H1 (cell line): Measurements from ENCODE around the gene HBS1L. TPM values are rescaled to one million over a fixed set of nuclear protein-coding genes. Genes with fewer than 3 reads are reported as not detected.

Experiments
- CTCF ChIA-PET: fragments of 300-600 bp; sonication (Branson Sonifier 250); formaldehyde crosslinking; loops from one replicate; lab custom pipeline; 2021; ENCODE audit not compliant: partially characterized antibody; lab: Charles Lee
- POLR2A ChIA-PET: fragments of 300-600 bp; sonication (Branson Sonifier 250); formaldehyde crosslinking; loops from one replicate; lab custom pipeline; 2021; ENCODE audit warnings: inconsistent platforms; ENCODE audit not compliant: partially characterized antibody; lab: Charles Lee
- DNase-seq, 2 experiments: peaks; one replicate each; pipeline versions ENCODE4 v3.0.0 to v3.0.0-alpha.2; 2010 to 2022; ENCODE audit warnings: low spot score in 2 of 2, low read depth in 1 of 2, mixed read lengths in 1 of 2
- FAIRE-seq: peaks from 2 replicates; lab custom pipeline; 2011; peaks lifted over from hg19 to GRCh38; lab: Jason Lieb, UNC
- H2AFZ ChIP-seq: 2 replicates; pipeline ENCODE4 v1.8.1; 2012; ENCODE audit warnings: low read length, inconsistent platforms
- H2AK5ac ChIP-seq: 2 replicates; pipeline ENCODE4 v1.6.1; 2013; ENCODE audit warnings: low read depth, low read length
- H2BK120ac ChIP-seq: replicated peaks from 2 replicates; pipeline ENCODE3; 2013; ENCODE audit warnings: low read depth, low read length, inconsistent platforms
- H2BK12ac ChIP-seq: 2 replicates; pipeline ENCODE4 v1.6.1; 2013; ENCODE audit warnings: low read depth, low read length
- H2BK15ac ChIP-seq: 2 replicates; pipeline ENCODE4 v1.6.1; 2013; ENCODE audit warnings: low read length
- H2BK20ac ChIP-seq: 2 replicates; pipeline ENCODE4 v1.6.1; 2013; ENCODE audit warnings: low read length
- H2BK5ac ChIP-seq: 2 replicates; pipeline ENCODE4 v1.6.1; 2013; ENCODE audit warnings: low read depth, low read length
- H3K14ac ChIP-seq: 2 replicates; pipeline ENCODE4 v1.6.1; 2013; ENCODE audit warnings: inconsistent platforms; ENCODE audit not compliant: insufficient read length
- H3K18ac ChIP-seq: 2 replicates; pipeline ENCODE4 v1.6.1; 2013; ENCODE audit warnings: low read length; ENCODE audit errors: extremely low read depth
- H3K23ac ChIP-seq: 2 replicates; pipeline ENCODE4 v1.6.1; 2013; ENCODE audit warnings: inconsistent platforms; ENCODE audit not compliant: insufficient read length
- H3K23me2 ChIP-seq: 2 replicates; pipeline ENCODE4 v1.6.1; 2013; ENCODE audit warnings: low read depth, low read length
- H3K27ac ChIP-seq: 2 replicates; pipeline ENCODE4 v1.6.1; 2011; ENCODE audit warnings: low read depth, low read length, inconsistent platforms
- H3K27me3 ChIP-seq, 4 experiments: replicated peaks in 1 of 4; 1 replicate in 1 of 4; 2 replicates in 3 of 4; pipeline versions ENCODE4 v1.6.1 to v1.8.1; 2011 to 2013; ENCODE audit warnings: low read length in 3 of 4, mild to moderate bottlenecking in 3 of 4, inconsistent platforms in 2 of 4, mixed read lengths in 2 of 4, moderate library complexity in 1 of 4; ENCODE audit not compliant: control insufficient read depth in 3 of 4, insufficient read depth in 3 of 4; ENCODE audit errors: extremely low read depth in 1 of 4
- H3K36me3 ChIP-seq, 4 experiments: 2 replicates each; pipeline versions ENCODE4 v1.6.1 to v1.8.1; 2011 to 2013; ENCODE audit warnings: mild to moderate bottlenecking in 4 of 4, low read length in 3 of 4, moderate library complexity in 2 of 4, control low read depth in 1 of 4, inconsistent platforms in 1 of 4; ENCODE audit not compliant: insufficient read depth in 4 of 4, control insufficient read depth in 2 of 4
- H3K4ac ChIP-seq: replicated peaks from 2 replicates; pipeline ENCODE3; 2013; ENCODE audit warnings: low read length, low read depth, mixed read lengths, inconsistent platforms; ENCODE audit not compliant: insufficient read length
- H3K4me1 ChIP-seq, 4 experiments: replicated peaks in 1 of 4; 1 replicate in 1 of 4; 2 replicates in 3 of 4; pipeline versions ENCODE4 v1.6.1 to v1.8.1; 2011 to 2013; ENCODE audit warnings: low read length in 3 of 4, inconsistent platforms in 2 of 4, mixed read lengths in 1 of 4; ENCODE audit not compliant: insufficient read depth in 4 of 4, control insufficient read depth in 3 of 4
- H3K4me2 ChIP-seq, 2 experiments: 2 replicates each; pipeline versions ENCODE4 v1.6.1 to v1.8.1; 2011 to 2013; ENCODE audit warnings: low read depth in 2 of 2, low read length in 2 of 2, control low read depth in 1 of 2, inconsistent platforms in 1 of 2, mild to moderate bottlenecking in 1 of 2; ENCODE audit not compliant: insufficient read depth in 1 of 2
- H3K4me3 ChIP-seq, 4 experiments: fragments of 200-600, 300-600 bp in 1 of 4; sonication (generic), shearing (Covaris generic), sonication (Bioruptor Twin) in 1 of 4; 2 replicates each; pipeline versions ENCODE4 v1.5.1 to v1.8.1; 2011 to 2016; ENCODE audit warnings: low read length in 4 of 4, low read depth in 3 of 4, control low read depth in 2 of 4, inconsistent platforms in 2 of 4, mild to moderate bottlenecking in 2 of 4, mixed read lengths in 1 of 4, moderate library complexity in 1 of 4; ENCODE audit not compliant: insufficient read depth in 2 of 4; ENCODE audit errors: extremely low read depth in 1 of 4
- H3K56ac ChIP-seq: replicated peaks from 2 replicates; pipeline ENCODE3; 2013; ENCODE audit warnings: low read depth, mild to moderate bottlenecking, mixed read lengths, low read length, inconsistent platforms; ENCODE audit not compliant: insufficient read length
- H3K79me1 ChIP-seq: 2 replicates; pipeline ENCODE4 v1.6.1; 2013; ENCODE audit warnings: low read depth, low read length, control low read depth
- H3K79me2 ChIP-seq, 2 experiments: 2 replicates each; pipeline versions ENCODE4 v1.6.1 to v1.8.1; 2012 to 2013; ENCODE audit warnings: low read length in 2 of 2, mild to moderate bottlenecking in 2 of 2, inconsistent platforms in 1 of 2; ENCODE audit not compliant: insufficient read depth in 2 of 2, control insufficient read depth in 1 of 2
- H3K9ac ChIP-seq, 4 experiments: replicated peaks in 1 of 4; 1 replicate in 1 of 4; 2 replicates in 3 of 4; pipeline versions ENCODE4 v1.6.1 to v1.8.1; 2011 to 2013; ENCODE audit warnings: low read depth in 3 of 4, low read length in 3 of 4, control low read depth in 2 of 4, mild to moderate bottlenecking in 2 of 4, moderate library complexity in 2 of 4, inconsistent platforms in 1 of 4; ENCODE audit errors: extremely low read depth in 1 of 4
- H3K9me3 ChIP-seq, 2 experiments: 2 replicates each; pipeline versions ENCODE4 v1.6.1 to v1.8.1; 2012 to 2013; ENCODE audit warnings: mild to moderate bottlenecking in 2 of 2, moderate library complexity in 2 of 2, control low read depth in 1 of 2, inconsistent platforms in 1 of 2, low read depth in 1 of 2, low read length in 1 of 2, mixed read lengths in 1 of 2; ENCODE audit not compliant: insufficient read depth in 2 of 2
- H4K20me1 ChIP-seq, 2 experiments: replicated peaks in 1 of 2; 2 replicates each; pipeline versions ENCODE3 to v1.8.1; 2011 to 2013; ENCODE audit warnings: inconsistent platforms in 2 of 2, low read length in 2 of 2, mild to moderate bottlenecking in 1 of 2; ENCODE audit not compliant: insufficient read depth in 2 of 2, control insufficient read depth in 1 of 2
- H4K5ac ChIP-seq: 2 replicates; pipeline ENCODE4 v1.6.1; 2013; ENCODE audit warnings: low read length, low read depth, mixed read lengths, inconsistent platforms; ENCODE audit not compliant: insufficient read length
- H4K8ac ChIP-seq: 2 replicates; pipeline ENCODE4 v1.8.0; 2013; ENCODE audit warnings: mild to moderate bottlenecking, moderate library complexity, low read length, inconsistent platforms; ENCODE audit not compliant: insufficient read depth; ENCODE audit errors: extremely low read depth
- H4K91ac ChIP-seq: replicated peaks from 2 replicates; pipeline ENCODE3; 2013; ENCODE audit warnings: low read length, mixed read lengths, inconsistent platforms; ENCODE audit not compliant: insufficient read length
- CBX8 ChIP-seq: fragments of 300-800, 300-1000 bp; sonication (generic); IDR thresholded peaks from 2 replicates; pipeline ENCODE4 v1.7.1; 2016; ENCODE audit warnings: low read depth, low read length, borderline replicate concordance
- CEBPB ChIP-seq: IDR thresholded peaks from 2 replicates; pipeline ENCODE4 v1.6.1; 2012; ENCODE audit warnings: low read depth, low read length
- PHF8 ChIP-seq: fragments of 200-600 bp; sonication (generic); conservative IDR thresholded peaks from 2 replicates; pipeline ENCODE4 v1.7.1; 2012; ENCODE audit warnings: low read depth, mild to moderate bottlenecking, inconsistent platforms, low read length, moderate library complexity
- SIN3A ChIP-seq, 2 experiments: IDR thresholded peaks in 1 of 2; conservative IDR thresholded peaks in 1 of 2; 2 replicates each; pipeline ENCODE4 v1.6.1; 2011 to 2012; ENCODE audit warnings: low read length in 2 of 2, improper control_type of control experiment in 1 of 2, low read depth in 1 of 2, mild to moderate bottlenecking in 1 of 2
- SP1 ChIP-seq: IDR thresholded peaks from 2 replicates; pipeline ENCODE4 v1.6.1; 2011; ENCODE audit warnings: low read depth, low read length
- SUZ12 ChIP-seq: fragments of 200-600 bp; sonication (generic); IDR thresholded peaks from 2 replicates; pipeline ENCODE4 v1.6.1; 2012; ENCODE audit warnings: mild to moderate bottlenecking, inconsistent platforms, low read length, moderate library complexity, mixed read lengths
- ZNF274 ChIP-seq: IDR thresholded peaks from 2 replicates; pipeline ENCODE4 v1.7.0; 2012; ENCODE audit warnings: low read length, borderline replicate concordance; ENCODE audit errors: extremely low read depth
- WGBS, 2 experiments: shearing (Covaris generic) in 1 of 2; methylation state at CpG; one replicate each; pipeline versions ENCODE4 v1.1.6 to v1.1.7; 2013 to 2015; ENCODE audit warnings: low lambda C conversion rate in 2 of 2, mixed read lengths in 2 of 2, inconsistent platforms in 1 of 2, low coverage in 1 of 2, missing lambda C conversion rate in 1 of 2; ENCODE audit not compliant: insufficient replicate concordance in 2 of 2, insufficient coverage in 1 of 2, insufficient read length in 1 of 2; ENCODE audit errors: extremely low coverage in 1 of 2, missing lambda C conversion rate in 1 of 2; 5-methylcytosine and 5-hydroxymethylcytosine counted together
- polyA plus RNA-seq, 7 experiments: library from polyadenylated mRNA; depleted of rRNA in 3 of 7; stranded (reverse) in 5 of 7; unstranded in 2 of 7; fragments of >200 nt in 5 of 7; fragments of 200-250 nt in 2 of 7; gene quantifications; 1 replicate in 5 of 7; 2 replicates in 1 of 7; 4 replicates in 1 of 7; pipeline versions ENCODE4 v1.2.1 to v1.2.3, GENCODE V29; 2011 to 2013; ENCODE audit warnings: missing spikeins in 2 of 7, mixed read lengths in 2 of 7
- total RNA-seq: library from RNA; stranded (reverse); fragmentation: NEBNext Ultra II Directional; extraction: Animal tissue kit (Norgen Biotek cat#: 25700); gene quantifications from 2 replicates; pipeline ENCODE4 v1.2.1, GENCODE V29; 2021
- TF ChIP-seq, protein P1 (sequence below): IDR thresholded peaks from 2 replicates; pipeline ENCODE4 v1.6.1; 2012; ENCODE audit warnings: low read length, inconsistent platforms
- TF ChIP-seq, protein P2 (sequence below), 3 experiments: IDR thresholded peaks; 1 replicate in 2 of 3; 2 replicates in 1 of 3; pipeline versions ENCODE4 v1.5.1 to v1.6.1; 2011; ENCODE audit warnings: low read length in 3 of 3, mild to moderate bottlenecking in 3 of 3, inconsistent platforms in 2 of 3, low read depth in 1 of 3, moderate library complexity in 1 of 3; ENCODE audit not compliant: insufficient read depth in 1 of 3; ENCODE audit errors: control extremely low read depth in 1 of 3

HBS1L gene
- total and polyA plus RNA-seq, 2 of the 8 experiments (the other 6 are each of a cell fraction or from before 2014, with no cell fraction given) = 28.1 to 97.1 TPM

DNA sequence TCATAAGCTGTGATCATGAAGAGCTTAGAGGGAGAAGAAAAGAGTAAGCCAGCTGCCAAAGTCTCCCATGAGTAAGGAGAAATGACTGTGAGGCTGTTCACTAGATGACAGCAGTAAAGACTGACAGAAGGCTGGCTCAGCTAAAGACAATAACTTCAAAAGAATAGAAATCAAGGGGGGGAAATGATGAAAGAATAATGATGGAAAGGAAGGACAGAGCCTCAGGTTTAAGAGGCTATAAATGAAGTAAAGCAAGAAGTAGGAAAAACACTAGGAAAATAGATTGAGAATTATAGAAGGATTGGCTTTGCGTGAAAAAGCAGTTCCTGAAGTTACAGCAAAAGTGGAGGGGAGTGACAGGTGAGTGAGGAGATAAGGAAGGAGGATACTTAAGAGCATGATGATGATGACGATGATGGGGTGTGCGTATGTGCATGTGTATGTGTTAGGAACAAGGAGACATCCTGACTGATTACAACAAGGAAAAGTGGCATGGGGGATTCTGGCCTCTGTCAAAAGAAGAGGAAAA, 48.2 kb downstream of the HBS1L start:
- CTCF ChIA-PET = no interaction called here
- H2BK15ac ChIP-seq = no peak overlapping the region
- no peak overlapping the region for H2BK20ac ChIP-seq
- H3K9me3 ChIP-seq = no peaks in the 10 kb centered on the region
- H3K23me2 ChIP-seq = no peaks in the 10 kb centered on the region
- H3K4ac ChIP-seq = no peak overlapping the region
- FAIRE-seq (no peak), DNase-seq (no peak)
- H3K4me2 ChIP-seq = no peak overlapping the region
- POLR2A ChIA-PET = no interaction called here
- no peak overlapping the region for H3K4me3 ChIP-seq
- H4K91ac ChIP-seq = no peak overlapping the region
- no peak overlapping the region for H2BK5ac ChIP-seq
- H2BK120ac ChIP-seq = no peak overlapping the region
- H3K36me3 ChIP-seq = peaks cover 0 to 1% (median 0%) of the 10 kb centered on the region in 4 experiments; a peak in 1 of 8 replicates
- H3K27ac ChIP-seq = no peak overlapping the region
- H3K14ac ChIP-seq = no peak overlapping the region
- no peak overlapping the region for H4K5ac ChIP-seq
- peaks cover 0 to 1% (median 0%) of the 10 kb centered on the region in 4 experiments; a peak in 1 of 7 replicates for H3K27me3 ChIP-seq
- WGBS, 2 experiments = 91 to 100% methylated on average over 1 to 3 of the region's 3 CpGs
- H3K79me2 ChIP-seq = no peaks in the 10 kb centered on the region
- H4K8ac ChIP-seq = no peak overlapping the region
- H3K4me1 ChIP-seq = no peaks in the 10 kb centered on the region
- H2BK12ac ChIP-seq = no peak overlapping the region
- H3K79me1 ChIP-seq = no peaks in the 10 kb centered on the region; the same call in 1 of the 2 replicates
- no peak overlapping the region for H3K18ac ChIP-seq
- no peak overlapping the region for H2AK5ac ChIP-seq
- no peak overlapping the region for H2AFZ ChIP-seq
- no peak overlapping the region for H3K23ac ChIP-seq
- H3K9ac ChIP-seq = no peak overlapping the region
- no peak overlapping the region for H3K56ac ChIP-seq
- peaks cover 0 to 2% of the 10 kb centered on the region in 2 experiments for H4K20me1 ChIP-seq
- TF ChIP-seq SIN3A (conservative IDR thresholded peaks at IDR 0.05 in 1 of 2, IDR thresholded peaks at IDR 0.05 in 1 of 2; ENCODE audit: low read depth in 1 of 2, low read length in 2 of 2) = no peak
- no peak for TF ChIP-seq CEBPB
- TF ChIP-seq, protein P1, sequence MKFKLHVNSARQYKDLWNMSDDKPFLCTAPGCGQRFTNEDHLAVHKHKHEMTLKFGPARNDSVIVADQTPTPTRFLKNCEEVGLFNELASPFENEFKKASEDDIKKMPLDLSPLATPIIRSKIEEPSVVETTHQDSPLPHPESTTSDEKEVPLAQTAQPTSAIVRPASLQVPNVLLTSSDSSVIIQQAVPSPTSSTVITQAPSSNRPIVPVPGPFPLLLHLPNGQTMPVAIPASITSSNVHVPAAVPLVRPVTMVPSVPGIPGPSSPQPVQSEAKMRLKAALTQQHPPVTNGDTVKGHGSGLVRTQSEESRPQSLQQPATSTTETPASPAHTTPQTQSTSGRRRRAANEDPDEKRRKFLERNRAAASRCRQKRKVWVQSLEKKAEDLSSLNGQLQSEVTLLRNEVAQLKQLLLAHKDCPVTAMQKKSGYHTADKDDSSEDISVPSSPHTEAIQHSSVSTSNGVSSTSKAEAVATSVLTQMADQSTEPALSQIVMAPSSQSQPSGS = no peak
- no peak for TF ChIP-seq PHF8
- no peak for TF ChIP-seq CBX8
- TF ChIP-seq ZNF274 = no peak
- no peak for TF ChIP-seq SUZ12
- no peak for TF ChIP-seq SP1
- TF ChIP-seq, protein P2, sequence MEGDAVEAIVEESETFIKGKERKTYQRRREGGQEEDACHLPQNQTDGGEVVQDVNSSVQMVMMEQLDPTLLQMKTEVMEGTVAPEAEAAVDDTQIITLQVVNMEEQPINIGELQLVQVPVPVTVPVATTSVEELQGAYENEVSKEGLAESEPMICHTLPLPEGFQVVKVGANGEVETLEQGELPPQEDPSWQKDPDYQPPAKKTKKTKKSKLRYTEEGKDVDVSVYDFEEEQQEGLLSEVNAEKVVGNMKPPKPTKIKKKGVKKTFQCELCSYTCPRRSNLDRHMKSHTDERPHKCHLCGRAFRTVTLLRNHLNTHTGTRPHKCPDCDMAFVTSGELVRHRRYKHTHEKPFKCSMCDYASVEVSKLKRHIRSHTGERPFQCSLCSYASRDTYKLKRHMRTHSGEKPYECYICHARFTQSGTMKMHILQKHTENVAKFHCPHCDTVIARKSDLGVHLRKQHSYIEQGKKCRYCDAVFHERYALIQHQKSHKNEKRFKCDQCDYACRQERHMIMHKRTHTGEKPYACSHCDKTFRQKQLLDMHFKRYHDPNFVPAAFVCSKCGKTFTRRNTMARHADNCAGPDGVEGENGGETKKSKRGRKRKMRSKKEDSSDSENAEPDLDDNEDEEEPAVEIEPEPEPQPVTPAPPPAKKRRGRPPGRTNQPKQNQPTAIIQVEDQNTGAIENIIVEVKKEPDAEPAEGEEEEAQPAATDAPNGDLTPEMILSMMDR (IDR thresholded peaks at IDR 0.05; ENCODE audit: control extremely low read depth in 1 of 3, insufficient read depth in 1 of 3, low read depth in 1 of 3, low read length in 3 of 3) = no peak
